ENCODE results near the gene ARL3.
"Not testable (repeated sequence)": the region's sequence is repeated elsewhere in the genome, so short reads cannot be mapped to it uniquely, and the experiment has no call there.

ARL3 gene

DNA sequence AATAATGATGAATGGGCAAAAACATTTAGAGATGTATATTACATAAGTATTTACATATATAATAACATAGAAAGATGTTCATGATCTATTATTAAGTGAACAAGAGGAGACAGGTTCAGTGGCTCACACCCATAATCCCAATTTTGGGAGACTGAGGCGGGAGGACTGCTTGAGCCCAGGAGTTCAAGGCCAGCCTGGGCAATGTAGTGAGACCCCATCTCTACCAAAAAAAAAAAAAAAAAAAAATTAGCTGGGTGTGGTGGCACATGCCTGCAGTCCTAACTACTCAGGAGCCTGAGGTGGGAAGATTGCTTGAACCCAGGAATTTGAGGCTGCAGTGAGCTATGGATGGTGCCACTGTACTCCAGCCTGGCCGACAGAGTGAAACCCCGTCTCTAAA is 12.4 kb downstream of the ARL3 start:
- no peak for DNase-seq

DNA sequence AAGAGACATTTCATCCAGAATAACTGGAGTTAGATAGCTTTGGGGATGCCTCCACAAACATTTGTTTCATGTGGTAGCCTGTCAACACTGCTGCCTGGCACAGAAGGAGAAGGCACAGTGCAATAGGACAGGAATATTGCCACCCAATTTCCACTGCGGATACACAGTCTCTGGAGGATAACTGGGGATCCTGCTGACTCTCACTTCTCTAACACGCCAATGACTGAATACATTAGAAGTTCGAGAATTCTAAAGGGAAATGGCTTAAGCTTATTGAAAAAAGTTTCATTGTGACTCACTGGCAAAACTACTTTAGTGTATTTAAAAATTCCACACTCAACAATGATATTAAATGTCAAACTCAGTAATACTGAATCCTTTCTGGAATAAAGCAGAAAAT is 12.9 kb downstream of the ARL3 start:
- no peak for DNase-seq

DNA sequence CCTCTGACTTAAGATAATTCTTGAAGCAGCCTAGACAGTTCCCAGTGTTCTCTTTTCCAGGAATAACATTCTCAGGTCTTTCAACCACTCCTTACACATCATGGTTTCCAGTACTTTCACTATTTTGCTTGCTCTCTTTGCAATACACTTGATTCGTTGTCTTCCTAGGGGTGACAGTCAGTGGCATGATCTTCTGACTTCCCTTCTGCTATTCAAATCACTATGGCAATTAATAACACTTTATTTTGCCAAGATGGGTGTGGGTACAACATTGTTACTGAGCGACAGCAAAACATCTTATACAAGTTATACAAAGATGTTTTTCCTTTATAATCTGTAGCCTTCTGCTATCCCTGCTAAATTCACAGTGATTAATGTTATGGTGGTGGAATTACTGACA is 15.3 kb downstream of the ARL3 start:
- DNase-seq = no peak

DNA sequence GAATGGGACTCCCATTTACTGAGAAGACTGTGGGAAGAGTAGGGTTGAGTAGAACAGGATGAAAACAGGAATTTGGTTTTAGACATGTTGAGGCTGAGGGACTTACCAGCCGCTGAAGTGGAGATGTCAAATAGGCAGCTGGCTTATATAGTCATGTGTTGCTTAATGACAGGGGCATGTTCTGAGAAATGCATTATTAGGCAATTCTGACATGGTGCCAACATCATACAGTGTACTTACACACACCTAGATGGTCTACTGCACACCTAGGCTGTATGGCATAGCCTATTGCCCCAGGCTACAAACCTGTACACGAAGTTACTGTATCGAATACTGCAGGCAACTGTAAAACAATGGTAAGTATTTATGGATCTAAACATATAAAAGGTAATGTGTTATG is 17.5 kb downstream of the ARL3 start:
- DNase-seq = no peak

DNA sequence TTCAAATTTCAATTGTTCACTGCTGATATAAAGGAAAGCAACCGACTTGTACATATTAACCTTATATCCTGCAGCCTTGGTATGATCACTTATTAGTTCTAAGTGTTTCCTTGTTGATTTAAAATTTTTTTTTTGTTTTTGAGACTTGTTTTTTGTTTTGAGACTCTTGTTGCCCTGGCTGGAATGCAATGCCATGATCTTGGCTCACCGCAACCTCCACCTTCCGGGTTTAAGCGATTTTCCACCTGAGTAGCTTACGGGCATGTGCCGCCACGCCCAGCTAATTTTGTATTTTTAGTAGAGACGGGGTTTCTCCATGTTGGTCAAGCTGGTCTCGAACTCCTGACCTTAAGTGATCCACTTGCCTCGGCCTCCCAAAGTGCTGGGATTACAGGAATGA is 18.8 kb downstream of the ARL3 start:
- DNase-seq = not testable (repeated sequence)

DNA sequence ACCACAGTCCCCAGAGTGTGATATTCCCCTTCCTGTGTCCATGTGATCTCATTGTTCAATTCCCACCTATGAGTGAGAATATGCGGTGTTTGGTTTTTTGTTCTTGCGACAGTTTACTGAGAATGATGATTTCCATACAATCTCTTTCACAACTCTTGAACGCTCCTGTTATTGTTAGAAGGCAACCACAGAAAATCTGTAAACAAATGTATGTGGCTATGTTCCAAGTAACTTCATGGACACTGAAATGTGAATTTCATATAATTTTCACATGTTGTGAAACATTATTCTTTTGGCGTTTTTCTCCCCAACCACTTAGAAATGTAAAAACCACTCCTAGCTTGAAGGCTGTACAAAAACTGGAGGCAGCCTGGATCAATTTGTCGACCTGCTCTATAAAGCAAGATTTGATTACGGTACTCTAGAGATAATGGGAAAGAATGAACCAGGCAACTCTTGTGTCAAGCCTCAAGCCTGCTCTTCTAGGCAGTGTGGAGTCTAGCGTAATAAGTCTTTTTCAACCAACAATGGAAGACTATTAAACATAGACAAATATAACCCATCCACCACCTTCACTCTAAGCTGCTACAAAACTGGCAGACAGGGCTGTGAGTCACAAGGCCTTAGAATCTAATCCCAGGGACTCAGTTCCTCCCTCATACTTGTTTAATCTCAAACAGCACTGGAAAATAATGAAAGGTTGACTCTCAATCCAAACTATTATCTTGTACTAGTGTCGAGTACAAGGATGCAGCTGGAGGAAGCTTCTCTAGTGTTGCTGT is 22.7 kb downstream of the ARL3 start:
- no peak for DNase-seq

DNA sequence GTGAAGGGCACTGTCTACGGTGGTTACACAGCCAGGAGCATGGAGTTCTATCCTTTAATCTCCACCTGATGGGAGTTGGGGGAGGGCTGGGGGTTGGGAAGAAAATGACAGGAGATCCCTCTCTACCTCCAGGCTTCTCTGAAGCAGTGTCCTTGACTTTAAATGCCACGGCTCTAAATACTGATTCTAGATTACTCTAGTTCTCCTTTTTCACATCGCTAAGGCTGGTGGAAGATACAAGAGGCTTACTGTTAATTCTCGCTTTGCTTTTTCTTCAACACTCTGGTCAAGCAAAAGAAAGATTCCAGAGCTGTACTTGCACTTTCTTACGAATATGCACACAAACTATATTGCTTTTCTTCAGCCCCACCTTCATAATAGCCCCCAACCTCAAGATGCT is 30.5 kb downstream of the ARL3 start:
- DNase-seq = no peak

DNA sequence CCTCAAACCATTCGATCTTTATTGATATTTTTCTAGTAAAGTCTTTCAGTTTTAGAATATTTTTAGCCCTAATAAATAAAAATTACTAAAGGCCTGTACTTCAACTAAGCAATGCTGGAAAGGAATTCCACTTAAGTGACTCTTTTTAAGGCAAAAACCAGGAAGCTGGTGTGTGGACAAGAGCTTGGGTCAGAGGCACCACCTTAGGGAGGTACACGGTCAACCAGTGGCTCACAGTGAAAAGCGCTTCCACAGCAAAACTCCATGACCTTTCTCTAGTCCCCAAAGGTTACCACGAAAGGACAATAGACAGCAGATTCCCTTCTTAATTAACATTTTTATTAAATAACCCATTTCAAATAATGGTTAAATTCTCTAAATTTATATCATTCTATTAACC is 31.2 kb downstream of the ARL3 start:
- DNase-seq = no peak

DNA sequence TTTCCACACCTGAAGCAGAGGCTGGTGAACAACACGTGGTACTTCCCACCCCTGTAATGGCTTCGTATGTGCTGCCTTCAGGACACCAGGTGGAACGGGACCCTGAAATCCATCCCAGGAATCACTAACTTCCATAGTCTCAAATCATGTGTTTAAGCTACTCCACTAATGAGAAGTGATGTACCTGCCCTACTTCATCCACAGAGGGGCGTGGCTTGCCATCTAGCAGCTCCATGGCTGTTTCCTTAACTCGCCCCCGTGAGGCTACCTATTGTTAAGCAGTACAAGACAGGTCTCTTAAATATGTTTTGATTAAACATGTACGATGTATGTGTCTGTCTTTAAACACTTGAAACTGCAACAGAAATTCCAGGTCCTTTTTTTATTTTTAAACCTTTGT is 31.8 kb downstream of the ARL3 start:
- no peak for DNase-seq

DNA sequence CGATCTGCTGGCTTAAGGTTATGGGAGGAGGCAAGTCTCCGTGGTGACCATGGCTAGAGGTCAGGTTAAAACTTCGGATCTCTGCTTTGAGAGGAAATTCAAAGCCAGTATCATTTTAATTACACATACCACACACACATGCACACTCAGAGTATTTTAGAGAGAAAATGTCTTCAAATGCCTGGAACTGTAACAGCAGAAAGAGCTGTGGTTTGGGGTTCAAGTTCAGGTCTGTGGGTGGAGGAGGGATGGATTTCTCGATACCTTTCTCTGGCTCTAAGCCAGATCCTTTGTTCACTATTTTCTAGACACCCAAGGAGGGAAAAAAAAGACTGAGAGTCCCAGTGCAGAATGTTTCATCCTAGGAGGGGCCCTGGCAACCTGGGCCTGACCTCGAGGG is 32.5 kb downstream of the ARL3 start:
- no peak for DNase-seq

DNA sequence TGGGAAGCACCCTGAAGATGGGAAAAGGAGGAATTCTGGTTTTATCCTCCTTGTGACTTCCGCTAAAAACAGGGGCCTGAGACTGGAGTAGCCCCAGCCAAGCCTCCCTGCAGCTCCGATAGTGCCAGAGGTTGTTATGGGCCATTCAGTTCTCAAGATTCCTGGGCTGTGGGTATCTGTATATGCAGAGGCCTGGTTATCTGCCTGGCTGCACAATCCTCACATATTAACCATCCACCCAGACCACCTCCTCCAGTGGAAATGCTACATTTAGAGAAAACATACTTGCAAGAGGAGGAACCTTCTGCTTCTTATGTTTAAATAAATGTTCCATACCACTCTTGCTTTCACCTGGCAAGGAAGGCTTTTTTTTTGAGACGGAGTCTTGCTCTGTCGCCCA is 34.6 kb downstream of the ARL3 start:
- no peak for DNase-seq

DNA sequence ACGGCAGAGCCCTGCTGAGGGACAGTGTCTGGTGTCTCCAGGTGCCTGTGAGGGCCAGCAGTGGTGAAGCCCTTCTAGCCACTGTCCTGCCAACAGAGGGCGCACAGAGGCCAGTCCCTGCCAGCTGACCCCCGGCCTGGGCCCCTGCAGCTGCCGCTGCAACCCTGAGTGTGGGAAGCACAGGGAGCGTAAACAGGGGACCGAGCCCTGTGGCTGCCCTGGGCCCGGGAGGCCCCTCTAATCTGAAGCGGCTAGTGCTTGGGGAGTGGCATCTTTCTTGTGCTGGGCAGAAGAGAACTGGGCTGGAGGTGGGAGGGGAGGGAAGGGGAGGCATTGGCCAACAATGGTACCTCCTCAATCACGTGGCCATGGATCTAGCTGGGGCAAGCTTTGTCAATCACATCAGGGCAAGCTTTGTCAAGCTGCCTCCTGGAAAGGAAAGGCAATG is 35.3 kb downstream of the ARL3 start:
- peak in 2 of 3 experiments; percentile 70 to 84 for DNase-seq

DNA sequence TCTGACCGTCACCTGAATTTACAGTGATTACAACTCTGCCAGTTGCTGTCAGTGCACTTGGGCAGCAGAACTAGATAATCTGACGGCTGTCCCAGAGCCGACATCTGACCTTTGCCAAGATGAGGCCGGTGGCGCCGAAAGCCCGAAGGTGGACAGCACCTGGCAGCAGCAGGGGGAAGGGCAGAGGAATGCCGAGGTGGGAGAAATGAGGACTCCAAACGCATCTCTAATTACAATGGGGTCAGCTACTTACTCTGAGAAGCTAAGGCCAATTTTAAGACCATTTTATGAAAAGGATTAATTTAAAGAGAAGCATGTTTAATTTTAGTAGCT is 36.2 kb downstream of the ARL3 start:
- peak in 2 of 3 experiments; percentile 4 to 44 for DNase-seq

DNA sequence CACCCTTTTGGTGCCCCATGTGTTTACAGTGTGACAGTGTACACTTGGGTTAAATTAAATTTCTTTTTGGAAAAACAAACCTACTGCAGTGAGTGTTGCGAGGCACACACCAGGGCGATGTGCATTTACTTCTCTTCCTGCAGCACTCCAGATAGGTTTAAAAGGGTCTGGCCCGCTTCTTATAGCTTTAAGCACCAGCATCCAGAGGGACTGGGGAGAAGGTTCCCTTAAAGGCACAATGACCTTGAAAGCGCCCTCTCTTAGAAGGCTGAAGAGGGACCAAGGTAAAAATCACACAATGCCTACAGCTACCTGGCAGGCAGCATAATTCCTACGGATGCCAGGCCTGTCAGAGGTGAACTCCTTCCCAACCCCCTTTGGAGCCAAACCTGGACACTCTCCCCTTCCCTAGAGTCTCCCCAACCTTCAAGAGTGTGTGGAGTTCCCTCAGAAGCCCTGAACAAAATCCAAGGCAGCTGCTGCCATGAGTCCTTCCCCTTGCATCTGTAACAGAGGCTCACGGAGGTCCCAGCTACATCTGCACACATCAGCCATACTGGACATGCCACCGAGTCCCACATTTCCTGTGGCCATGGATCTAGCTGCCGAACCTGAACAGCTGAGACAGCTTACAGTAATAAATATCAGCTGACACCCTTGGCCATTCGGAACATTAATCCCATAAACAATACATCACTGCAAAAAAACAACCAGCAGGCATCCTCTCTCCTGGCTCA is 36.7 kb downstream of the ARL3 start:
- peak in 1 of 3 experiments; percentile 44 for DNase-seq

DNA sequence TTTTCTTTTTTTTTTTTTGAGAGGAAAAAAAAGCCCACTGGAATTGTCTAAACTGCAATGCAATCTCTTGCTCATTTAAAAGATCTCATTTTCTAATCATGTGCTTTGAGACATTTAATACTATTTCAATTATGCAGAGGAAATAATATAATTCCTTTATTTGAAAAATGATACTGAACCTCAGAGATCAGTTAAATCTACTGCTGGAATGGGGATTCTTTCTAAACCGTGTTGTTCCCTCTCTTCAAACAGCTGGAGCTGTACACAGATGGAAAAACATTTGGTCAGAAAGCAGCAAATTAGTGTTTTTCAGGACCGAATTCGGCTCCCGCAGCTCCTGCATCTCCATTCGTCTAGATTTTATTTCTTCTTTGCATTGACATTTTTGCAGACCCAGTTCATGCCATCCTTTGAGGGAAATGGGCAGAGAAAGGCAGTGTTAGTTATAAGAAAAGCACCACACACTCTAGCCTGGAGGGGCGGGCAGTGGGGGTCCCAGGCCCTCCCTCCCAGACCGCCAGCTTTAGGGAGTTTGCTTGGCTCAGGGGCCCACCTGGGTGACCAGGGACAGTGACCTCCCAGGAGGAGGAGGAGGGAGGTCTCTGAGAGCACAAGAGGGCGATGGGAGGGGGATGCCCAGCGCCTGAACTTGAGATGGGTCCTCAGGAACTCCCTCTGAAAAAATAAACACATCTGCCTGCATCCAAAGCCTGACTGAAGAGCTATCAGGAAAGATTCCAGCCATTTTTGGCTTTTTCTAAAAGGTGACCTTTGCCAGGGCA is 37.5 kb downstream of the ARL3 start:
- no peak for DNase-seq

DNA sequence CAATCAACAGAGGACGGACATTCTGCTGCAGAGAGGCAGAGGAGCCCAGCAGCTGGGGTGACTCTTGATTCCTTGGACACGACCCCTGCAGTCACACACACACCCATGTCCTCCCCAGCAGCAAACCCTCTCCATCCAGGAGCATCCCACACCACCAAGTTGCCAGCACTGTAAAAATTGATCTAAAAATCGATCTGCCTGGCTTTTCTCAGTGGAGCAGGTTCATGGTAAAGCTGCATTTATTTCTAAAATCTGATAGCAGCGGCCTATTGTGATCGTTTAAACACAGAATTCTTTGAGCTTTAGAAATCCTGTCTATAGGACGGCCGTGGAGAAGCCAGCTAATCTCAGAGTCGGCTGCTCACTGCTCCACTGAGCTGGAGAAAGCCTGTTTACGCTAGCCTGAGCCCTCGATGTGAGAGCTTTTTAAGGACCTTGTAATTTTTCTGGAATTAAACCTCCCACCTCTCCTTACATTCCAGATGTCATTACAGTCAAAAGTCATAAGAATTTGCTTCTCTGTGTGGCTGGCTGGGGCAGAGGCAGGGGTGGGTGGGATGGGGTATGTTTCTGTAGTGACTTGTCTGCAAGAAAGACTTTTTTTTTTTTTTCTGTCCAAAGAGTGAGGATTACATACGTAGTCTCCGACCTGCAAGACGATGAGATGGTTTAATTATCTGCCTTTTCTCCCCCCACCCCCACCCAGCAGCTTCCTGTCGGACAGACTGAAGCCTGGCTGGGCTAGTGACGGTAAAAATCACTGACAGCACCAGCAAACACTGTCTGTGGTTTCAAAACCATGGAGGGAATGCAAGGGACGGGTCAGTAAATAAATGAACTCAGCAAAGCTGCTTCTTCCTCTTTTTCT is 38.3 kb downstream of the ARL3 start:
- DNase-seq = no peak

DNA sequence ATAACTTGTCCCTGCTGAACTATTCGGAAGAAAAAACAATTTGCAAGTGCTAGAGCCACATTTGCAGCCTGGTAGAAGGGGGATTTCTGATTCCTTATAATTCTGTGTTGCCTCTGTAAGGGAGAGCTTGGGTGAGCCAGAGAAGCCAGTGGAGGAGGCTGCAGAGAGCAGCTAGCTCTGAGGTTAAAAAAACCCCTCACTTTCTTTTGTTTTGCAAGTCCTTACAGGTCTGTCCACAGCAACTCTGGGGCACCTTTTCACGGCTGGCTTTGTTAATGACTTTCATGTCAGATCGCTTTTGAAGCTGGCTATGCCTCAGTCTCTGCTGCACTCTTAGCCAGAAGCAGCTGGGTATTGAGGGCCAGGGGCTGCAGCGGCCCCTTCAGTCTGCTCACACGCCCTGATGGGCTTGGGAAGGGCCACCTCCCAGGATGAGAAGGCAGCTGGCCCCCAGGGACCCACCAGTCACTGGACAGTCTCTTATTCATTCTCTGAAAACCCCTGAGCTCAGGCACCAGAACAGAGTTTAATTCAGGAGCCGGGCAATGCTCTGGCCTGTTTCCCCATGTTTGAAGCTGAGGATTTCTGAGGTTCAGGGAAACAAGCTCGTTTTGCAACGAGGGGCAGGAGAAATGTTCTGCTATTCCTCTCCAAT is 39.1 kb downstream of the ARL3 start:
- peak in 1 of 3 experiments; percentile 13 for DNase-seq

DNA sequence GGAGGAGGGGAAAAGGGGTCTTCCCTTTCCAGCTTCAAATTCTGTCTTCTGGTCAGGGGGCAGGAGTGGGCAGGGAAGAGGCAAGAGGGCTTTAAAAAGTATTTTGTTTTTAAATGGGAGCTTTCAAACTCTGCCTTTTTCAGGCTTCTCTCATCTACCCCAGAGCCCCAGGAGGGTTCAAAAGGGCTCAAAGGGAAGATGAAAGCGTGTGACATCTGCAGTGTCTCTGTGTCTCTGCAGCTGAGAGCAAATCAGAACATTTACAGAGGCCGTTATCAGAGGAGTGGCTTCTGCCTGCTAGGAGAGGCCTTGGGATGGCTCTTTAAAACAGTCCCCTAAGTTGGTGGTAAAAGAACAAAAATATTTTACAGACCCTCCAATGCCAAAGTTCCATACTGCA is 39.6 kb downstream of the ARL3 start:
- peak in 2 of 3 experiments; percentile 6 to 28 for DNase-seq

DNA sequence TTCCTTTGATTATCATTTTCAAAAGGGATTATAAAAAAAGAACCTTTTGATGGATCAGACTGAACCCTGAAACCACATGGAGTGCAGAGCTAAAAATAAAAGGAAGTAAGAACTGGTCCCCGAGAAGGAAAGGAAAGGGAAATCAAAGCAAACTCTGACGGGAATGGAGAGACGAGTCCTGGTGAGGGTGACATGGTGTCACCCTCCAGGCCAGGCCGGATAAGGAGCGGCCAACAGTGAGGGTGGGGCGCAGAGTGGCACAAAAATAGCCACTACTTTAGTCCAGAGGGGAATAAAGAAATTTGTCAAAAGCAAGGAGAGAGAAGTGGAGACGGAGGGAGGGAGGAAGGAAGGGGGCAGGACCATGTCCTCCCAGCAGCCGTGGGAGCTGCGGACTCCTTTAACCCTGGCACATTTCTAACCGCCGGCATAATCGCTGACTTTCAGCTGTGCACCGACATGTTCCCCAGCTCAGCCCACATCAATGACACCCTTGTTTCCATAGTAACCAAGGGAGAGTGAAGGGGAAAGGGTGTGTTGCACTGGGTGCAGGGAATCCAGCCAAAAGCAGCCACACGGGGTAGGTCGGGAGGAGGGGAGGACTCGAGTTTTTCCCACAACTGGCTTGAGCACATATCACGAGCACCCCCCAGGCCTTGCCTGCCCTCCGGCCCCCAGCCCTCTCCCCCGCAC is 40.2 kb downstream of the ARL3 start:
- DNase-seq = peak; percentile 5 to 78 (median 37)

DNA sequence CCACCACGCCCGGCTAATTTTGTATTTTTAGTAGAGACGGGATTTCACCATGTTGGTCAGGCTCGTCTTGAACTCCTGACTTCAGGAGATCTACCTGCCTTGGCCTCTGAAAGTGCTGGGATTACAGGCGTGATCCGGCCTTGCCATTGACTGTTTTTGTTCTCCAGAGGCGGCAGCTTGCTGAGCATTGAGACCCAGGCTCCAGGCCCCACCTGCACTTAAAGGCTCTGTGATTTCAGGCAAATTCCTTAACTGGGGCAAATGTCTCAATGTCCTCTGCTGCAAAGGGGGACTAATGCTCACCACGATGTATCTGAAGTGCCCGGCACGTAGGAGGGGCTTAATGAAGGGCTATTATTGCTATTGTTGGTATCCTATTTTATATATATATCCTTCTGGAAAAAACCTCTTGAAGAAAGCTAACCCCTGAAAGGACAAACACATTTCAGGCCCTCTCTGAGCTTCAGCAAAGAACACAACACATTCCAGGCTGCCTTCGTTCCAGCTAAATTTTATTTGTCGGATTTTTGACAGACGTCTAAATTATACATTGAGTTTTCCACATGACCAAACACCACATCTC is 40.9 kb downstream of the ARL3 start:
- no peak for DNase-seq

DNA sequence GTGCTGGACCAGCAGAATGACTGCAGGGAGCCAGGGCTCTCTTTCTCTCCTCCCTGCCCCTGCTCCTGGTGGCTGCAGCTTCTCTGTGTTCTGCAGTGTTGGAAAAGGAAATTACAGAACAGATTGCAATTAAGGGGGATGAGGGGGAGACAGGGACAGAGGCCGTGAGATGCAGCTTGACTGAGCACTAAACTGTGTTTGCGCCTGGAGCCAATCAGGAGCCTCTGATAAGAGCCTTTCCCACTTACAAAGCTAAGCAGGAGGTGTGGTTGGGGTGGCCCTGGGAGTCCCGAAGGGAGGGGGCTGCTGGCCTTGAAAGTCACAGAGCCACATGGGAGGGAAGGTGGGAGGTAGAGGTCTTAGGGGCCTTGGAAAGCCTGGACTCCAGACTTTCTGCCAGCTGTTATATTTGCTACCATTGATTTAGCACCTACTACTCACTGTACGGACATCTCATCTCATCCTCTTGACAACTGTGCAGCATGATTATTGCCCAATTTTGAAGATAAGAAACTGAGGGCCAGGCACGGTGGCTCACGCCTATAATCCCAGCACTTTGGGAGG is 43.2 kb downstream of the ARL3 start:
- DNase-seq = no peak

Data from NCI-H1417 (cell line).